ENCODE data around the gene ERI3.

Gene ERI3

DNA sequence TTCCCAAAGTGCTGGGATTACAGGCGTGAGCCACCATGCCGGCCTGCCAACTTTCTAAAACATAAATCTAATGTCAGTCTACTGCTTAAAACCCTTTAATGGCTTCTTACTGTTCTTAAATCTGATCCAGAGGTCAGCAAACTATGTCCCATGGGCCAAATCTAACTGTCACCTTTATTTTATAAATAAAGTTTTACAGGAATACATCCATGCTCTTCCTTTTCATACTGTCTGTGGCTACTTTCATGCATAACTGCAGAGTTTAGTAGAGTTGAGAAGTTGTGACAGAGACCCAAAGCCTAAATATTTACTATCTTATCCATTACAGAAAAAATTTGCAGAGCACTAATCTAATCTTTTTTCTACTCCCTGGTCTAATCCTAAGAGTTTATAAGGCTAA is 3.8 kb downstream of the ERI3 start:
- no peak for DNase-seq (ENCODE audit: low read depth in 2 of 2)

- DNase-seq (ENCODE audit: low read depth in 2 of 2), result no peak
These were observed 7.0 kb downstream of the ERI3 start for GRCh38 chr1:44348061-44348485.

DNA sequence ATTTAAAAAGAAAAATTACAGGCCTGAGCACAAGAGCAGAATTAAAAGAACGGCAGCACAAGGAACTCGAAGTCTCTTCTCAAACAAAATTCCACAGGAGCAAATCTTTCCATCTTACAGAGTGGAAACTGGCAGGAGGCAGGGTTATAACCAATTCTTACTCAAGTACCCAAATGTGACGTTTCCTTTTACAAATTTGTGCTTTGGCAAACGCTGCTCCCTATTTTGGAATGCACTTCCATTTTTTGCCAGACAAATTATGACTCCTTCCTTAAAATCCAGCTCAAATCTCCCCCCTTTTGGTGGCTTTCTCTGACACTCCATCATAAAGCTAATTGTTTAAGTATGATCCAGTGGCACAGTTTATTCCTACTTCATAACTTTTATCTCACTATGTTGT is 7.8 kb downstream of the ERI3 start:
- DNase-seq (ENCODE audit: low read depth in 2 of 2), result no peak

- DNase-seq (ENCODE audit: low read depth in 2 of 2), result no peak
These were observed 8.2 kb downstream of the ERI3 start for GRCh38 chr1:44346878-44347277.

GRCh38 chr1:44346184-44346583 is 8.9 kb downstream of the ERI3 start:
- no peak for DNase-seq (ENCODE audit: low read depth in 2 of 2)

DNA sequence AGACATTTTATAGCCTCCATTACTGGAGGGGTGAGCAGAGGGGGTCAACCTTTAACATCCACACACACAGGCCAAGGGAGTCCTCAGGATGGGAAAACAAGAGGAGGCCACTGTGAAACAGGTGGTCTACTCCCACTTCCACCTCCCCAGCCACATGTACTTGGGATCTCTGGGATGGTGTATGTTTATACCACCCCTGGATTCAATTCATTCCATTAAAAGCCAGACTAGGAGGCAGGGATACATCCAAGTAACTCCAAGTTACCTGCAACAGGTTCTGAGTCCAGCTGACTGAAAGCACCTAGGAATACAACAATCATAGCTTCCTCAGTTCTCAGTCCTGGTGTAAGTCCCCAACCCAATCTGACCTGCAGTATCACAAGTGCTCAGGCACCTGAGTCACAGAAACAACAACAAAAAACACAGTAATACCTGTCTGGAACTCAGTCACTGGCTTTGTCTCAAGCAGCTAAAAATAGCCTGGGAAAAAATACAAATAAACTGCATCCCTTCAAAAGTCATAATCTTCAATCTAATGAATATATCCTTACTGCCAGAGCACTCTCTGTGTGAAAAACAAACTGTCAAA is 9.8 kb downstream of the ERI3 start:
- no peak for DNase-seq (ENCODE audit: low read depth in 2 of 2)

GRCh38 chr1:44339731-44340130 is 15.3 kb downstream of the ERI3 start:
- DNase-seq (ENCODE audit: low read depth in 2 of 2), result no peak

- DNase-seq (ENCODE audit: low read depth in 2 of 2), result no peak
These were observed 16.9 kb downstream of the ERI3 start for GRCh38 chr1:44338136-44338535.

GRCh38 chr1:44336668-44337067 is 18.4 kb downstream of the ERI3 start:
- DNase-seq (ENCODE audit: low read depth in 2 of 2), result no peak

DNA sequence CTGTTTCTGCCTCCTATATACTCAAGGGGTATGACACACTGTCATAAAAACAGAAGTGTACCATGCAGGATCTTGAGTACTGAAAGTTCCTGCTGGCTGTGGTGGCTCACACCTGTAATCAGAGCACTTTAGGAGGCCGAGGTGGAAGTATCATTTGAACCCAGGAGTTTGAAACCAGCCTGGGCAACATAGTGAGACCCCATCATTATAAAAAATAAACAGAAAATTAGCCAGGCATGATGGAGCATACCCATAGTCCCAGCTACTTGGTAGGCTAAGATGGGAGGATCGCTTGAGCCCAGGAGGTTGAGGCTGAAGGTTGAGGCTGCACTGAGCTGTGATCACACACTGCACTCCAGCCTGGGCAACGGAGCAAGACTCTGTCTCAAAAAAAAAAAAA is 20.1 kb downstream of the ERI3 start:
- no peak for DNase-seq (ENCODE audit: low read depth in 2 of 2)

DNA sequence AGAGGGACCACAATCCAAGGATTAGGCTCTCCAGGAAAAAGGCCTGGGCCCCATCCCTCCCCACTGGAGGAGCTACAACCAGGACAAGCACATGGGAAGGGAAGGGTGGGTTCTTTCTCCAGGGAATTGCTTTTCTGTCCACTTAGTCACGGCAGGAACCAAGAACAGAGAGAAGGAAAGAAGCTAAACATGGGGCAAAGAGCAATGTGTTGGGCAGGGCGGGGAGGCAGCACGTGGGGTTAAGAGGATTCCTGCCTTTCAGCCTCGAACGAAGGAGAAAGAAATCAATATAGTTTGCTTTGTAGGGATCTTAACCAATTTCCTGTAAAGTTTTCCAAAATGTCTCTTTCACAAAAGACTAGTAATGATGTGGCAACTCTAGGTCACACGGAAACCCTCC is 21.7 kb downstream of the ERI3 start:
- DNase-seq (ENCODE audit: low read depth in 2 of 2), result no peak

- DNase-seq (ENCODE audit: low read depth in 2 of 2), result no peak
These were observed 22.6 kb downstream of the ERI3 start for GRCh38 chr1:44332505-44332904.

GRCh38 chr1:44330935-44331334 is 24.1 kb downstream of the ERI3 start:
- no peak for DNase-seq (ENCODE audit: low read depth in 2 of 2)

DNA sequence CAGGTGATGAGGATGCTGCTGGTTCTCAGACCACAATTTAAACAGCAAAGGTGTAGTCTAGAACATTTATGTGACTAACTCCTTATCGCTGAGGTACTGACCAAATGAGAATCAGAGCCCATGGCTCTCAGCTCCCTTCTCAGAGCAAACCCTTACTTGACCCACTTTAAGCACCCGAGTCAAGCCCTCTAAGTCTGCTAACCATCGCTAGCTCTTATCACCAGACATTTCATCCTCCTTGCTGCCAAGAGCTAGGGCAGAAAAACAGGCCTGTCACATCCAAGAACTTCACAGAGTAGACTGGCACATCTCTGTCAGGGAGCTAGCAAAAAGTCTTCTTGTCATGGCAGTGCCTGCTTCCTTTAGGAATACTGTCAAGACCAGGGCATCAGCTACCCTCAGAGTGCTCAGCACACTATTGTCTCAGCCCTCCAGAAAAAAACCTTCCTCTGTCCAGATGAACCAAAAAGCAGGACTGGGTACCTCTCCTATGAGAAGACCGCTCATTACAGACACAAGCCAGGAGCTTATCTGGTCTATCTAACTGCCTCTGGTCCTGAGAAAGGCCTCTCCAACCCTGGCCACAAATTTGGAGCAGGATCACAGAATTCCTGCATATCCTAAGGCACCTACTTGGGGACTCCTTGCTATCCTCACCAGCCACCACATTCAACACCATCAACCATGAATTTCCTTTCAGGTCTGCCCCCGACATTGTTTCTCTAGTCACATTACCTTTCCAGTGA is 26.2 kb downstream of the ERI3 start:
- no peak for DNase-seq (ENCODE audit: low read depth in 2 of 2)

DNA sequence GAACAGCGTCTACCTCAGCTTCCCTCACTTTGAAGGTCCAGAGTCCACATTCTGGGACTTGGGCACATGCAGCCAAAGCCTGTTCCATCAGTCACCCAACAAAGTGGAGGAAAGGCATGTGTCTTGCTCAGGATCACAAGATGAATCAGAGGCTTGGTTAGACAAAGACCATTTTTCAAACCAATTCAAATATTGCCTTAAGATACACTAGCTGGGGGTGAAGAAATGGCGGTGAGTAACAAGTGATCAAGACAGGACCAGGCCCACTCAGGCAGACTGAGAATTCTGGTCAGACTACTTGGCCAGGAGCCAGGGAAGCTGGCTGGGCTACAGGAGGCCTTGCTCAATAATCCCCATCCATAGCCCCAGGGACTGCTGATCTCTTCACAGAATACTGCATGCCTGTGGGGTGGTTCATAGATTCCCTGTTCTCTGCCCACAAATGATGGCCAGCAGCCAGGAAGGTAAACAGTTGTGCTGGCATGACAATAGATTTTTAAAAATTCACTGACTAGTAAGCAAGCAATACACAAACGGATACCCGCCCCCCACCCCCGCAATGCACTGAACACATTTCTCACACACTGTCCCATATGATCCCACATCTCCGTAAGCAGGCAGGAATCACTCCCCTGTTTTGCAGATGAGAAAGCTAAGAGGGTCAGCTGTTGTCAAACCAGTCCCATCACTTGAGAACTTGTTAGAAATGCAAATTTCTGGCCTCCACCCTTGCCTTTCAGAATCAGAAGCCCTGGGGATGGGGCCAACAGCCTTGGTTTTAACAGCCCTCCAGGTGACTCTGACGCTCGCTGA is 27.2 kb downstream of the ERI3 start:
- no peak for DNase-seq (ENCODE audit: low read depth in 2 of 2)

GRCh38 chr1:44326821-44327465 is 28.1 kb downstream of the ERI3 start:
- no peak for DNase-seq (ENCODE audit: low read depth in 2 of 2)

- DNase-seq (ENCODE audit: low read depth in 2 of 2), result no peak
These were observed 28.9 kb downstream of the ERI3 start for GRCh38 chr1:44326024-44326701.

- DNase-seq (ENCODE audit: low read depth in 2 of 2), result no peak
These were observed 31.1 kb downstream of the ERI3 start for GRCh38 chr1:44323947-44324346.

DNA sequence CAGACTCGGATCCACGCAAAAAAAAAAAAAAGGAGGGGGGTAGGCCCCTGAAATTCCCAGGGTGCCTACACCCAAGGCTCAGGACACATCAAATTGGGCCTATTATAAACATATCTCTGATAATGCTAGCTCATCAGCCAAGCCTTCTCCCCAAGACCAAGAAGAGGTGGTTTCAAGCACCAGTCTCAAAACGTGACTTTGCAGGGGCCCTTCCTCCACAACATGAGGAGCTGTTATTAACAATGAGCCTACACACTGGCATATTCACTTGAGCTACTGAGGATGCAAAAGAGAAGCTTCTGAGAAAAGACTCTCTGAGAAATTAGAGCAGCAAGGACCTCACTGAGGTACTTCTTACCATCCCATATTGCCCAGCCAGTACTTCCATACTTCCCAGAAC is 32.7 kb downstream of the ERI3 start:
- DNase-seq (ENCODE audit: low read depth in 2 of 2), result no peak

GRCh38 chr1:44321466-44321865 is 33.6 kb downstream of the ERI3 start:
- no peak for DNase-seq (ENCODE audit: low read depth in 2 of 2)

All from stimulated activated CD4-positive, alpha-beta T cell treated with anti-CD3 and anti-CD28 coated beads, Interleukin-15, amount 100 ng/mL, for 48 hours (primary cell).